ENCODE data around the gene TMEM59. TPM values are rescaled to one million over a fixed set of nuclear protein-coding genes. Genes with fewer than 3 reads are reported as not detected.

Gene TMEM59, protein sequence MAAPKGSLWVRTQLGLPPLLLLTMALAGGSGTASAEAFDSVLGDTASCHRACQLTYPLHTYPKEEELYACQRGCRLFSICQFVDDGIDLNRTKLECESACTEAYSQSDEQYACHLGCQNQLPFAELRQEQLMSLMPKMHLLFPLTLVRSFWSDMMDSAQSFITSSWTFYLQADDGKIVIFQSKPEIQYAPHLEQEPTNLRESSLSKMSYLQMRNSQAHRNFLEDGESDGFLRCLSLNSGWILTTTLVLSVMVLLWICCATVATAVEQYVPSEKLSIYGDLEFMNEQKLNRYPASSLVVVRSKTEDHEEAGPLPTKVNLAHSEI
- total RNA-seq, result 297 and 392 TPM in 2 replicates

DNA sequence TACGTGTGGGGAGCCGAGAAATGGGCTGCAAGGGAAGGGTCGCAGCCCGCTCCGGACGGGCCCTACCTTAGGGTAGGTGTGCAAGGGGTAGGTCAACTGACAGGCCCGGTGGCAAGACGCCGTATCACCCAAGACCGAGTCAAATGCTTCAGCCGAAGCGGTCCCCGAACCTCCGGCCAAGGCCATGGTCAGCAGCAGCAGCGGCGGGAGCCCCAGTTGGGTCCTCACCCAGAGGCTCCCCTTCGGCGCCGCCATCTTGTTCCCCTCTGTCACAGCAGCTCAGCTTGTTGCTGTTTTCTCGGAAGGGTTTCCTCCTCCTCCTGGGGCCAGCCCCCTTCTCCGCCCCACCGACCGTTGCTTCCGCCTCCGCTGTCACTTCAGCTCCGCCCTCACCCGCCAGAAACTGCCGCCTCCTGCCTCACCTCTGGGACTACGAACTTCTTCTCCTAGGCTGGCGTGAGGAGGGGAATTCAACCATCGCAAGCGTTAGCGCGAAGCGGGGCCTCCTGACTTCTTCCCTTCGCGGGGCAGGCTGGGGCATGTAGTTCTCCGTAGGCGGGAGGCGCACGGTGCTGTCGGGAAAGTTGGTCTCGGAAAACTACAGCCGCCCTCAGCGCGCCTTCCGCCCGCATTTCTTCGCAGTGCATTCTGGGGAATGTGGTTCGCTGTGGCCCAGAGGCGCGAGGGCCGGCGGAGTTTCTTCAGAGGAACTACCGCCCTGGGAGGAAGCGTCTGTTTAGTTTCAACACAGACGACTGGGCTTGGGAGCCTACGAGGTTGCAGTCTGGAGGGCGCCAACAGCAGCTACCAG lies at the start of gene TMEM59, which contains the start of gene TCEANC2:
Gene TMEM59 (minus strand): TSS at position 271 of the 811 bp plus-strand sequence. CDS start 16 bp downstream, at position 255.
Gene TCEANC2 (plus strand): TSS at position 675 of the 811 bp plus-strand sequence. CDS start 815 bp downstream, outside the sequence.

DNA sequence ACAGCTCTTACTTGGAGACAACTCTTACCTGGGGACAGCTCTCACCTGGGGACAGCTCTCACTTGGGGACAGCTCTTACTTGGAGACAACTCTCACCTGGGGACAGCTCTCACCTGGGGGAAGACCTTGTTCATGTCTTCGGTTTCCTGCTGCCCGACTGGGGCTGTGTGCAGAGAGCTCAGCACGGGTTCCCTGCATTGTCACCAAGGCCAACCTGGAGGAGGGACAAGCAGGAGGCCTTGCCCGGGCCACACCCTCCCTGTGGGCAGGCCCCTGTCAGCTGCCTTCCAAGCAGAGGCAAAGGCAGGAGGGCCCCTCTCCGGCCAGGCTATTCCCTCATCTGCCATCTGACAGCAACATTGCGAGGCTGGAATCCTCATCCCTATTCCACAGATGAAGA lies 35.0 kb downstream of the TMEM59 start, which contains the start of gene LDLRAD1:
Gene LDLRAD1 (minus strand): TSS at position 208 of the 400 bp plus-strand sequence. CDS start 74 bp downstream, at position 134.

Other genes starting within 250 kb of the TMEM59 start
- gene NDC1, start 214.9 kb downstream of the TMEM59 start, total RNA-seq, result 8.6 and 24.4 TPM in 2 replicates
- 22.5 and 25.8 TPM in 2 replicates for gene YIPF1, start 163.4 kb downstream of the TMEM59 start, total RNA-seq
- gene DIO1, start 159.0 kb downstream of the TMEM59 start, total RNA-seq, result under 0.01 TPM in 1 of 2 replicates, not detected in the other
- gene IFT25, start 107.5 kb downstream of the TMEM59 start, total RNA-seq, result 12.1 and 40.3 TPM in 2 replicates
- 34.4 and 35.3 TPM in 2 replicates for gene LRRC42, start 106.9 kb downstream of the TMEM59 start, total RNA-seq
- not detected in 2 replicates for gene LDLRAD1, start 35.0 kb downstream of the TMEM59 start, total RNA-seq
- gene TCEANC2, start 404 bp upstream of the TMEM59 start, total RNA-seq, result 4.5 and 5.8 TPM in 2 replicates
- not detected in 2 replicates for gene CDCP2, start 99.8 kb upstream of the TMEM59 start, total RNA-seq
- gene CYB5RL, start 146.8 kb upstream of the TMEM59 start, total RNA-seq, result 12.2 and 12.9 TPM in 2 replicates
- 63.3 and 83.5 TPM in 2 replicates for gene MRPL37, start 147.0 kb upstream of the TMEM59 start, total RNA-seq

Measured in smooth muscle cell of trachea (primary cell).